OCI-LY3 (cell line): Measurements from ENCODE around the gene UBE2N.

Source experiments
- H2AFZ ChIP-seq: fragments of 200-600, 300-600 bp; shearing (Covaris generic); 2 replicates; pipeline ENCODE4 v1.6.0; 2014; ENCODE audit warnings: antibody characterized with exemption, low read depth, low read length
- H3K27ac ChIP-seq: fragments of 200-600, 300-600 bp; sonication (generic); 2 replicates; pipeline ENCODE4 v1.5.1; 2014; ENCODE audit warnings: mild to moderate bottlenecking, low read length, moderate library complexity, mixed read lengths
- H3K27me3 ChIP-seq: fragments of 200-600, 300-600 bp; sonication (generic); 2 replicates; pipeline ENCODE4 v1.6.1; 2014; ENCODE audit warnings: low read depth, low read length, mixed read lengths
- H3K36me3 ChIP-seq: fragments of 200-600, 300-600 bp; sonication (generic); replicated peaks from 2 replicates; pipeline ENCODE3; 2014; ENCODE audit warnings: low read depth, low read length, mixed read lengths
- H3K4me1 ChIP-seq: fragments of 300-600, 200-600 bp; sonication (generic); 2 replicates; pipeline ENCODE4 v1.6.1; 2014; ENCODE audit warnings: low read length, mixed read lengths
- H3K4me2 ChIP-seq: fragments of 200-600, 300-600 bp; sonication (generic); 2 replicates; pipeline ENCODE4 v1.6.1; 2014; ENCODE audit warnings: low read length, mixed read lengths
- H3K4me3 ChIP-seq: fragments of 300-600, 200-600 bp; sonication (generic); 2 replicates; pipeline ENCODE4 v1.5.1; 2014; ENCODE audit warnings: antibody characterized with exemption, mild to moderate bottlenecking, low read length, moderate library complexity
- H3K79me2 ChIP-seq: fragments of 300-600, 200-600 bp; shearing (Covaris generic); 2 replicates; pipeline ENCODE4 v1.6.1; 2014; ENCODE audit warnings: mild to moderate bottlenecking, low read length, mixed read lengths
- H3K9ac ChIP-seq: fragments of 300-600, 200-600 bp; shearing (Covaris generic); 2 replicates; pipeline ENCODE4 v1.6.0; 2014; ENCODE audit warnings: mild to moderate bottlenecking, low read length, moderate library complexity
- H3K9me3 ChIP-seq: fragments of 200-600, 300-600 bp; shearing (Covaris generic); 2 replicates; pipeline ENCODE4 v1.6.1; 2014; ENCODE audit warnings: low read length, mixed read lengths; ENCODE audit not compliant: insufficient read depth
- H4K20me1 ChIP-seq: fragments of 200-600, 300-600 bp; sonication (generic); 2 replicates; pipeline ENCODE4 v1.6.1; 2016; ENCODE audit warnings: low read length, mixed read lengths; ENCODE audit not compliant: insufficient read depth
- EZH2phosphoT487 ChIP-seq: fragments of 200-600 bp; shearing (Covaris generic); IDR thresholded peaks from 2 replicates; pipeline ENCODE4 v1.6.1; 2018; ENCODE audit warnings: antibody characterized with exemption, mixed run types, low read depth
- TF ChIP-seq, protein P1 (sequence below): fragments of 200-600, 300-600 bp; sonication (generic); IDR thresholded peaks from 2 replicates; pipeline ENCODE4 v1.5.1; 2014; ENCODE audit warnings: antibody characterized with exemption, low read length, low read depth

Gene UBE2N

GRCh38 chr12:93361151-93361919 lies 80.4 kb downstream of the UBE2N start:
- Histone ChIP-seq H3K9me3 (no peaks in the 10 kb centered on the region), H3K27me3 (no peaks in the 10 kb centered on the region), H3K4me3 (no peak overlapping the region), H3K27ac (no peak overlapping the region), H3K4me1 (peaks cover 11% of the 10 kb centered on the region), H2AFZ (no peak overlapping the region), H3K9ac (no peak overlapping the region), H4K20me1 (no peaks in the 10 kb centered on the region), H3K4me2 (no peak overlapping the region), H3K79me2 (no peaks in the 10 kb centered on the region), H3K36me3 (no peaks in the 10 kb centered on the region)
- TF ChIP-seq EZH2phosphoT487, result no peak
- TF ChIP-seq, protein P1, sequence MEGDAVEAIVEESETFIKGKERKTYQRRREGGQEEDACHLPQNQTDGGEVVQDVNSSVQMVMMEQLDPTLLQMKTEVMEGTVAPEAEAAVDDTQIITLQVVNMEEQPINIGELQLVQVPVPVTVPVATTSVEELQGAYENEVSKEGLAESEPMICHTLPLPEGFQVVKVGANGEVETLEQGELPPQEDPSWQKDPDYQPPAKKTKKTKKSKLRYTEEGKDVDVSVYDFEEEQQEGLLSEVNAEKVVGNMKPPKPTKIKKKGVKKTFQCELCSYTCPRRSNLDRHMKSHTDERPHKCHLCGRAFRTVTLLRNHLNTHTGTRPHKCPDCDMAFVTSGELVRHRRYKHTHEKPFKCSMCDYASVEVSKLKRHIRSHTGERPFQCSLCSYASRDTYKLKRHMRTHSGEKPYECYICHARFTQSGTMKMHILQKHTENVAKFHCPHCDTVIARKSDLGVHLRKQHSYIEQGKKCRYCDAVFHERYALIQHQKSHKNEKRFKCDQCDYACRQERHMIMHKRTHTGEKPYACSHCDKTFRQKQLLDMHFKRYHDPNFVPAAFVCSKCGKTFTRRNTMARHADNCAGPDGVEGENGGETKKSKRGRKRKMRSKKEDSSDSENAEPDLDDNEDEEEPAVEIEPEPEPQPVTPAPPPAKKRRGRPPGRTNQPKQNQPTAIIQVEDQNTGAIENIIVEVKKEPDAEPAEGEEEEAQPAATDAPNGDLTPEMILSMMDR, result no peak

GRCh38 chr12:93360688-93361087 lies 81.1 kb downstream of the UBE2N start:
- no peak overlapping the region for H3K9ac ChIP-seq
- H4K20me1 ChIP-seq, result no peaks in the 10 kb centered on the region
- H3K4me3 ChIP-seq, result no peak overlapping the region
- TF ChIP-seq EZH2phosphoT487, result no peak
- TF ChIP-seq, protein P1, result no peak
- no peaks in the 10 kb centered on the region for H3K79me2 ChIP-seq
- no peaks in the 10 kb centered on the region for H3K9me3 ChIP-seq
- no peaks in the 10 kb centered on the region for H3K36me3 ChIP-seq
- H3K4me2 ChIP-seq, result no peak overlapping the region
- H3K27me3 ChIP-seq, result no peaks in the 10 kb centered on the region
- H3K4me1 ChIP-seq, result peaks cover 11% of the 10 kb centered on the region
- H2AFZ ChIP-seq, result no peak overlapping the region
- H3K27ac ChIP-seq, result no peak overlapping the region

- H3K9ac ChIP-seq, result no peak overlapping the region
- no peaks in the 10 kb centered on the region for H3K36me3 ChIP-seq
- H3K4me3 ChIP-seq, result no peak overlapping the region
- H2AFZ ChIP-seq, result no peak overlapping the region
- no peaks in the 10 kb centered on the region for H3K9me3 ChIP-seq
- H3K27me3 ChIP-seq, result no peaks in the 10 kb centered on the region
- TF ChIP-seq, protein P1, result no peak
- no peak for TF ChIP-seq EZH2phosphoT487
- H3K4me2 ChIP-seq, result no peak overlapping the region
- peaks cover 5% of the 10 kb centered on the region for H3K4me1 ChIP-seq
- H3K27ac ChIP-seq, result no peak overlapping the region
- no peaks in the 10 kb centered on the region for H3K79me2 ChIP-seq
- no peaks in the 10 kb centered on the region for H4K20me1 ChIP-seq
These were observed 82.9 kb downstream of the UBE2N start for GRCh38 chr12:93358821-93359220.

- Histone ChIP-seq H3K9ac (no peak overlapping the region), H3K36me3 (no peaks in the 10 kb centered on the region), H3K27me3 (no peaks in the 10 kb centered on the region), H3K79me2 (no peaks in the 10 kb centered on the region), H3K4me1 (0 out of 2 replicates have a peak, but pooled peaks cover 3% of the 10 kb centered on the region), H4K20me1 (no peaks in the 10 kb centered on the region), H3K4me3 (no peak overlapping the region), H3K27ac (no peak overlapping the region), H3K4me2 (no peak overlapping the region), H3K9me3 (no peaks in the 10 kb centered on the region), H2AFZ (no peak overlapping the region)
- TF ChIP-seq EZH2phosphoT487, result no peak
- TF ChIP-seq, protein P1, result no peak
These were observed 83.7 kb downstream of the UBE2N start for GRCh38 chr12:93358058-93358457.
